H9 (cell line): ENCODE measurements around the gene PLCG1. TPM values are rescaled to one million over a fixed set of nuclear protein-coding genes. Genes with fewer than 3 reads are reported as not detected.

ENCODE experiments used
- DNase-seq: peaks from one replicate; pipeline ENCODE4 v3.0.0-alpha.2; 2017
- H2AFZ ChIP-seq: one replicate; pipeline ENCODE4 v1.6.1; 2013; ENCODE audit warnings: mild to moderate bottlenecking, low read length, control low read depth, moderate library complexity
- H2AK5ac ChIP-seq: 2 replicates; pipeline ENCODE4 v1.6.1; 2013; ENCODE audit warnings: low read length, control low read depth, mixed read lengths; ENCODE audit not compliant: insufficient read length
- H2BK120ac ChIP-seq: one replicate; pipeline ENCODE4 v1.6.1; 2013; ENCODE audit warnings: low read depth, mild to moderate bottlenecking, low read length, control low read depth, inconsistent platforms; ENCODE audit not compliant: poor library complexity, severe bottlenecking
- H2BK12ac ChIP-seq: 2 replicates; pipeline ENCODE4 v1.6.1; 2013; ENCODE audit warnings: low read length, control low read depth, mixed read lengths, low read depth; ENCODE audit not compliant: insufficient read length
- H2BK15ac ChIP-seq: 2 replicates; pipeline ENCODE4 v1.6.1; 2013; ENCODE audit warnings: low read depth, low read length, control low read depth
- H2BK20ac ChIP-seq: one replicate; pipeline ENCODE4 v1.6.1; 2013; ENCODE audit warnings: low read depth, mild to moderate bottlenecking, low read length, control low read depth, inconsistent platforms; ENCODE audit not compliant: poor library complexity, severe bottlenecking
- H2BK5ac ChIP-seq: 2 replicates; pipeline ENCODE4 v1.6.1; 2013; ENCODE audit warnings: low read length, control low read depth, mixed read lengths; ENCODE audit not compliant: insufficient read length
- H3K14ac ChIP-seq: 2 replicates; pipeline ENCODE4 v1.6.1; 2013; ENCODE audit warnings: low read length, control low read depth; ENCODE audit not compliant: insufficient read depth
- H3K18ac ChIP-seq: 2 replicates; pipeline ENCODE4 v1.6.1; 2013; ENCODE audit warnings: low read depth, mild to moderate bottlenecking, mixed read lengths, low read length, control low read depth; ENCODE audit not compliant: insufficient read length
- H3K23ac ChIP-seq: 2 replicates; pipeline ENCODE4 v1.6.1; 2013; ENCODE audit warnings: low read length, control low read depth, mixed read lengths, low read depth; ENCODE audit not compliant: insufficient read length
- H3K23me2 ChIP-seq: 2 replicates; pipeline ENCODE4 v1.6.1; 2013; ENCODE audit warnings: low read depth, mild to moderate bottlenecking, mixed read lengths, low read length, control low read depth; ENCODE audit not compliant: insufficient read length, poor library complexity, severe bottlenecking
- H3K27ac ChIP-seq: 2 replicates; pipeline ENCODE4 v1.5.1; 2013; ENCODE audit warnings: low read length, control low read depth, mixed read lengths, low read depth; ENCODE audit not compliant: insufficient read length
- H3K27me3 ChIP-seq: 2 replicates; pipeline ENCODE4 v1.6.1; 2013; ENCODE audit warnings: low read length, control low read depth, inconsistent platforms; ENCODE audit not compliant: insufficient read depth
- H3K4ac ChIP-seq: 2 replicates; pipeline ENCODE4 v1.6.1; 2013; ENCODE audit warnings: low read depth, mild to moderate bottlenecking, control low read depth, inconsistent platforms, low read length, moderate library complexity
- H3K4me1 ChIP-seq: 2 replicates; pipeline ENCODE4 v1.6.1; 2013; ENCODE audit warnings: low read length, control low read depth, inconsistent platforms; ENCODE audit not compliant: insufficient read depth
- H3K4me2 ChIP-seq: 2 replicates; pipeline ENCODE4 v1.6.1; 2013; ENCODE audit warnings: low read length, control low read depth, mixed read lengths; ENCODE audit not compliant: insufficient read length, insufficient read depth
- H3K56ac ChIP-seq: 2 replicates; pipeline ENCODE4 v1.6.1; 2013; ENCODE audit warnings: low read depth, mild to moderate bottlenecking, mixed read lengths, low read length, control low read depth; ENCODE audit not compliant: insufficient read length
- H3K79me1 ChIP-seq: 2 replicates; pipeline ENCODE4 v1.6.1; 2013; ENCODE audit warnings: low read depth, mild to moderate bottlenecking, moderate library complexity, low read length, control low read depth, inconsistent platforms; ENCODE audit not compliant: insufficient read depth, poor library complexity, severe bottlenecking
- H3K79me2 ChIP-seq: 2 replicates; pipeline ENCODE4 v1.6.1; 2013; ENCODE audit warnings: low read length, control low read depth, inconsistent platforms; ENCODE audit not compliant: insufficient read depth
- H3K9ac ChIP-seq: 2 replicates; pipeline ENCODE4 v1.6.1; 2013; ENCODE audit warnings: low read length, control low read depth, mixed read lengths; ENCODE audit not compliant: insufficient read length; ENCODE audit errors: extremely low read depth
- H3K9me3 ChIP-seq: one replicate; pipeline ENCODE4 v1.6.1; 2013; ENCODE audit warnings: low read depth, low read length, inconsistent platforms; ENCODE audit not compliant: control insufficient read depth
- H3T11ph ChIP-seq: one replicate; pipeline ENCODE4 v1.6.1; 2013; ENCODE audit warnings: mild to moderate bottlenecking, low read length, control low read depth, inconsistent platforms
- H4K20me1 ChIP-seq: one replicate; pipeline ENCODE4 v1.6.1; 2013; ENCODE audit not compliant: control insufficient read depth, insufficient read length, insufficient read depth
- H4K5ac ChIP-seq: 2 replicates; pipeline ENCODE4 v1.6.1; 2013; ENCODE audit warnings: low read depth, mild to moderate bottlenecking, mixed read lengths, low read length, control low read depth; ENCODE audit not compliant: insufficient read length
- H4K8ac ChIP-seq: replicated peaks from 2 replicates; pipeline ENCODE4 v1.6.1; 2013; ENCODE audit warnings: low read length, control low read depth, mixed read lengths, low read depth; ENCODE audit not compliant: insufficient read length
- H4K91ac ChIP-seq: 2 replicates; pipeline ENCODE4 v1.6.1; 2013; ENCODE audit warnings: low read depth, mild to moderate bottlenecking, moderate library complexity, mixed read lengths, low read length, control low read depth; ENCODE audit not compliant: insufficient read length
- H3K27ac Mint-ChIP-seq, 3 experiments: 2 replicates in 2 of 3; 3 replicates in 1 of 3; pipeline ENCODE4 v1.8.0; 2020 to 2021; ENCODE audit warnings: mixed read lengths in 3 of 3, mild to moderate bottlenecking in 1 of 3, moderate library complexity in 1 of 3
- H3K27me3 Mint-ChIP-seq: 2 replicates; pipeline ENCODE4 v1.8.0; 2021; ENCODE audit warnings: low read depth, mild to moderate bottlenecking, moderate library complexity, mixed read lengths
- H3K36me3 Mint-ChIP-seq, 3 experiments: 2 replicates in 2 of 3; 3 replicates in 1 of 3; pipeline ENCODE4 v1.8.0; 2020 to 2021; ENCODE audit warnings: low read depth in 3 of 3, mixed read lengths in 3 of 3; ENCODE audit not compliant: insufficient read depth in 1 of 3
- H3K4me1 Mint-ChIP-seq, 2 experiments: 2 replicates each; pipeline ENCODE4 v1.8.0; 2020; ENCODE audit warnings: mixed read lengths in 2 of 2
- H3K4me3 Mint-ChIP-seq, 2 experiments: 2 replicates in 1 of 2; 3 replicates in 1 of 2; pipeline ENCODE4 v1.8.0; 2020 to 2021; ENCODE audit warnings: mild to moderate bottlenecking in 2 of 2, mixed read lengths in 2 of 2, moderate library complexity in 1 of 2
- H3K9me3 Mint-ChIP-seq, 2 experiments: 2 replicates in 1 of 2; 3 replicates in 1 of 2; pipeline ENCODE4 v1.8.0; 2020; ENCODE audit warnings: mild to moderate bottlenecking in 2 of 2, mixed read lengths in 2 of 2, moderate library complexity in 1 of 2
- CTCF ChIP-seq: fragments of 200-600 bp; sonication (generic); conservative IDR thresholded peaks from 3 replicates; pipeline ENCODE4 v1.8.0; 2021; ENCODE audit warnings: antibody characterized with exemption, mild to moderate bottlenecking
- WGBS: extraction: QIAGEN DNeasy Blood & Tissue Kit; methylation state at CpG from one replicate; pipeline ENCODE4 v1.1.7; 2013; ENCODE audit warnings: missing lambda C conversion rate, low lambda C conversion rate, mixed read lengths; ENCODE audit not compliant: insufficient read length; ENCODE audit errors: extremely low coverage; 5-methylcytosine and 5-hydroxymethylcytosine counted together
- total RNA-seq: library from RNA; stranded (reverse); gene quantifications from 2 replicates; pipeline ENCODE4 v1.2.1, GENCODE V29; 2021

Gene PLCG1
- total RNA-seq, 1 experiment from 2014 or later, result 171 TPM

DNA sequence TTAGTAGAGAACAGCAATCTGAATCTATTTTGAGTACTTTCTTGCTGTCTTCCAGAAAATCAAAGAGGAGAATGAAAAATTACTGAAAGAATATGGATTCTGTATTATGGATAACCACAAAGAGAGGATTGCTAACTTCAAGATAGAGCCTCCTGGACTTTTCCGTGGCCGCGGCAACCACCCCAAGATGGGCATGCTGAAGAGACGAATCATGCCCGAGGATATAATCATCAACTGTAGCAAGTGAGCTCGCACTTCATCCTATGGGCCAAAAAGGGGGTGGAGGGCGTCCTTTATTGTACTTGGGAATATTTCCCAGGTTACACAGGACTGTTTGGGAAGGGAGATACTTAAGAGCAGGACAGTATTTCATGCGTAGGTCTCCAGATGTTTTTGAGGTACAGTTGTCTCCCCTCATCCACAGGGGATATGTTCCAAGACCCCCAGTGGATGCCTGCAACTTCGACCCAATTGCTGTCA, 37.3 kb upstream of the PLCG1 start:
- Histone ChIP-seq H2AFZ (no peak overlapping the region), H3K56ac (no peak overlapping the region), H3K27ac (no peak overlapping the region), H2BK20ac (no peak overlapping the region), H3K18ac (no peak overlapping the region), H3K23me2 (no peaks in the 10 kb centered on the region), H3K4me1 (no peaks in the 10 kb centered on the region), H2BK5ac (no peak overlapping the region), H3T11ph (no peak overlapping the region), H3K79me2 (no peaks in the 10 kb centered on the region), H3K23ac (no peak overlapping the region), H4K91ac (no peak overlapping the region), H2AK5ac (no peak overlapping the region), H2BK120ac (no peak overlapping the region), H3K9ac (no peak overlapping the region), H2BK15ac (no peak overlapping the region), H3K27me3 (no peaks in the 10 kb centered on the region), H3K4ac (no peak overlapping the region), H3K79me1 (no peaks in the 10 kb centered on the region), H4K20me1 (no peaks in the 10 kb centered on the region), H4K8ac (no peak overlapping the region), H3K4me2 (no peak overlapping the region), H2BK12ac (no peak overlapping the region), H4K5ac (no peak overlapping the region), H3K14ac (no peak overlapping the region), H3K9me3 (no peaks in the 10 kb centered on the region)
- Mint-ChIP-seq H3K36me3 (peaks cover 41 to 79% (median 75%) of the 10 kb centered on the region in 3 experiments; a peak in 6 of 7 replicates), H3K27ac (no peak overlapping the region), H3K9me3 (no peaks in the 10 kb centered on the region), H3K4me1 (no peaks in the 10 kb centered on the region), H3K27me3 (no peaks in the 10 kb centered on the region), H3K4me3 (no peak overlapping the region)
- no CpG with 5 or more reads among the region's 9 CpGs for WGBS
- no peak for TF ChIP-seq CTCF
- DNase-seq, result no peak
